OCI-LY3 (cell line): ENCODE measurements around the gene ELAVL3.

Experiments used
- CTCF ChIP-seq: fragments of 200-600, 300-600 bp; sonication (generic); IDR thresholded peaks from 2 replicates; pipeline ENCODE4 v1.5.1; 2014; ENCODE audit warnings: antibody characterized with exemption, low read length, low read depth
- EZH2phosphoT487 ChIP-seq: fragments of 200-600 bp; shearing (Covaris generic); IDR thresholded peaks from 2 replicates; pipeline ENCODE4 v1.6.1; 2018; ENCODE audit warnings: antibody characterized with exemption, mixed run types, low read depth

DNA sequence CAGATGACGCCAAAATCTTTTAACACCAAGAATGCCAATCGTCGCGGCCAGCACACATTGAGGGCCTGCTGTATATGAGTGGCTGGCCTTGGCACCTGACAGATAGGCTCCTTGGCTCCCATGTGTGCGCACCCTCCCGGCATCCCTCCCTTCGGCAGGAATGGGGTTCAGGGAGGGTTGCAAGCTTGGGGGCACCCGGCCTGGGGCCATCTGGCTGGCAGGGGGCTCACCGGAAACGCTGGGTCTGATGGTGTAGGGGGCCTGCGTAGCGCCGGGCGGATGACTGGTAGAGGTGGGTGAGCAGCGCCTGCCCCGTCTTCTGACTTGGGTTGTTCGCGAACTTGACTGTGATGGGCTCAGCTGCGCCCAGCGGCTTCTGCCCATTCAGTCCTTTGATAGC, 23.0 kb downstream of the ELAVL3 start:
- no peak for TF ChIP-seq CTCF
- TF ChIP-seq EZH2phosphoT487: no peak
